PC-9 (cell line): ENCODE results near the gene CRIP2. TPM values are rescaled to one million over a fixed set of nuclear protein-coding genes. Genes with fewer than 3 reads are reported as not detected.
A peak's percentile ranks its signal among the peaks of the same experiment; 100 is the strongest.

Source experiments
- BruUV-seq: library from RNA; stranded (reverse); fragments of 400-500 nt; replicated peaks from 2 replicates; lab custom pipeline; 2021; lab: Mats Ljungman, UMichigan
- CTCF ChIA-PET: fragments of 300-600 bp; sonication (Branson Sonifier 250); formaldehyde crosslinking; loops from one replicate; lab custom pipeline; 2022; ENCODE audit warnings: antibody characterized with exemption; lab: Charles Lee
- POLR2A ChIA-PET: fragments of 300-600 bp; sonication (Branson Sonifier 250); formaldehyde crosslinking; loops from one replicate; lab custom pipeline; 2022; ENCODE audit warnings: antibody characterized with exemption; ENCODE audit not compliant: unreplicated experiment; lab: Charles Lee
- DNase-seq, 2 experiments: peaks; one replicate each; pipeline versions ENCODE4 v3.0.0 to v3.0.0-alpha.2; 2015 to 2022; ENCODE audit warnings: mixed read lengths in 1 of 2
- H2AFZ ChIP-seq: fragments of 200-600 bp; sonication (generic); 2 replicates; pipeline ENCODE4 v1.8.1; 2017; ENCODE audit warnings: antibody characterized with exemption
- H3F3A ChIP-seq: fragments of 200-600 bp; sonication (generic); 2 replicates; pipeline ENCODE4 v1.8.1; 2017; ENCODE audit warnings: antibody characterized with exemption, mild to moderate bottlenecking, low read depth; ENCODE audit not compliant: insufficient read depth
- H3K27ac ChIP-seq: fragments of 200-600 bp; sonication (generic); 2 replicates; pipeline ENCODE4 v1.6.1; 2016; ENCODE audit warnings: mixed run types
- H3K27me3 ChIP-seq: fragments of 200-600 bp; sonication (generic); 2 replicates; pipeline ENCODE4 v1.6.1; 2016; ENCODE audit warnings: low read depth, mixed run types; ENCODE audit not compliant: insufficient read depth
- H3K36me3 ChIP-seq: fragments of 200-600 bp; sonication (generic); 2 replicates; pipeline ENCODE4 v1.6.1; 2016; ENCODE audit warnings: low read depth, mixed run types
- H3K4me1 ChIP-seq: fragments of 200-600 bp; sonication (generic); replicated peaks from 2 replicates; pipeline ENCODE4 v1.6.1; 2016; ENCODE audit warnings: mixed run types; ENCODE audit not compliant: insufficient read depth
- H3K4me2 ChIP-seq: fragments of 200-600 bp; sonication (generic); 2 replicates; pipeline ENCODE4 v1.6.1; 2017; ENCODE audit warnings: mixed run types
- H3K4me3 ChIP-seq: fragments of 200-600 bp; sonication (generic); 2 replicates; pipeline ENCODE4 v1.6.1; 2016; ENCODE audit warnings: mixed run types
- H3K79me2 ChIP-seq: fragments of 200-600 bp; sonication (generic); 2 replicates; pipeline ENCODE4 v1.6.1; 2017; ENCODE audit warnings: low read depth, mixed run types
- H3K9me2 ChIP-seq: fragments of 200-600 bp; sonication (generic); 2 replicates; pipeline ENCODE4 v1.8.1; 2017; ENCODE audit warnings: mild to moderate bottlenecking; ENCODE audit not compliant: insufficient read depth
- H3K9me3 ChIP-seq: fragments of 200-600 bp; sonication (generic); 2 replicates; pipeline ENCODE4 v1.8.1; 2016; ENCODE audit warnings: low read depth; ENCODE audit not compliant: insufficient read depth
- H4K20me1 ChIP-seq: fragments of 200-600 bp; sonication (generic); 2 replicates; pipeline ENCODE4 v1.8.1; 2017; ENCODE audit not compliant: insufficient read depth
- CTCF ChIP-seq: fragments of 200-600 bp; sonication (generic); conservative IDR thresholded peaks from 2 replicates; pipeline ENCODE4 v1.6.1; 2017; ENCODE audit warnings: mixed run types, antibody characterized with exemption, mild to moderate bottlenecking, moderate library complexity
- EZH2 ChIP-seq: fragments of 200-600 bp; sonication (generic); IDR thresholded peaks from 2 replicates; pipeline ENCODE4 v1.8.0; 2017; ENCODE audit warnings: antibody characterized with exemption, low read depth
- intact Hi-C: fragments of 100-400 bp; cut with micrococcal nuclease; formaldehyde crosslinking; loops from one replicate; pipeline ENCODE4 v1.10.0; 2022; ENCODE audit not compliant: unreplicated experiment
- total RNA-seq: library from RNA; stranded (reverse); gene quantifications from 2 replicates; pipeline ENCODE4 v1.2.3, GENCODE V29; 2021

CRIP2 gene
- total RNA-seq, 1 experiment from 2014 or later = 50.2 TPM

- CTCF ChIA-PET = no interaction called here
- intact Hi-C loops = no loop called here
Observed at GRCh38 chr14:105497671-105498429, 23.2 kb downstream of the CRIP2 start.

GRCh38 chr14:105498430-105499255 is 24.0 kb downstream of the CRIP2 start:
- no peaks in the 10 kb centered on the region for H3K4me1 ChIP-seq
- H3K4me2 ChIP-seq = no peak overlapping the region
- no peak overlapping the region for H3K4me3 ChIP-seq
- H3K27me3 ChIP-seq = no peaks in the 10 kb centered on the region
- H2AFZ ChIP-seq = no peak overlapping the region
- no peaks in the 10 kb centered on the region for H3K79me2 ChIP-seq
- no peak for TF ChIP-seq CTCF
- TF ChIP-seq EZH2 = no peak
- CTCF ChIA-PET = no interaction called here
- intact Hi-C loops = no loop called here
- no peaks in the 10 kb centered on the region for H4K20me1 ChIP-seq
- H3K36me3 ChIP-seq = no peaks in the 10 kb centered on the region
- peak in 1 of 2 experiments; percentile 13 for DNase-seq
- H3K27ac ChIP-seq = no peak overlapping the region
- H3K9me2 ChIP-seq = no peaks in the 10 kb centered on the region
- 0 out of 2 replicates have a peak, but pooled peaks cover 3% of the 10 kb centered on the region for H3F3A ChIP-seq
- no peaks in the 10 kb centered on the region for H3K9me3 ChIP-seq
- POLR2A ChIA-PET = no interaction called here
- no TSS peak for BruUV-seq

More at GRCh38 chr14:105497671-105498429, 23.2 kb downstream of the CRIP2 start:
- POLR2A ChIA-PET = interaction anchor here (0.5 kb wide), 1 partner anchor 35 kb away, joined by 3 read pairs; no protein-coding TSS in a partner anchor
- no TSS peak for BruUV-seq
- DNase-seq = peak in 1 of 2 experiments; percentile 22
- no peak overlapping the region for H3K4me3 ChIP-seq
- H3K27me3 ChIP-seq = no peaks in the 10 kb centered on the region
- H3K79me2 ChIP-seq = no peaks in the 10 kb centered on the region
- H3K9me3 ChIP-seq = no peaks in the 10 kb centered on the region
- H4K20me1 ChIP-seq = no peaks in the 10 kb centered on the region
- H3K9me2 ChIP-seq = no peaks in the 10 kb centered on the region
- no peak overlapping the region for H3K4me2 ChIP-seq
- TF ChIP-seq CTCF = no peak
- no peak for TF ChIP-seq EZH2
- no peaks in the 10 kb centered on the region for H3K4me1 ChIP-seq
- H3K36me3 ChIP-seq = no peaks in the 10 kb centered on the region
- no peak overlapping the region for H3K27ac ChIP-seq
- 0 out of 2 replicates have a peak, but pooled peaks cover 3% of the 10 kb centered on the region for H3F3A ChIP-seq
- no peak overlapping the region for H2AFZ ChIP-seq

GRCh38 chr14:105499256-105500035 is 24.8 kb downstream of the CRIP2 start:
- no peaks in the 10 kb centered on the region for H4K20me1 ChIP-seq
- H2AFZ ChIP-seq = no peak overlapping the region
- H3K27me3 ChIP-seq = no peaks in the 10 kb centered on the region
- intact Hi-C loops = no loop called here
- no peak overlapping the region for H3K4me2 ChIP-seq
- H3F3A ChIP-seq = 0 out of 2 replicates have a peak, but pooled peaks cover 3% of the 10 kb centered on the region
- DNase-seq = no peak
- H3K9me3 ChIP-seq = no peaks in the 10 kb centered on the region
- H3K4me1 ChIP-seq = no peaks in the 10 kb centered on the region
- H3K4me3 ChIP-seq = no peak overlapping the region
- ChIA-PET POLR2A (no interaction called here), CTCF (no interaction called here)
- no peaks in the 10 kb centered on the region for H3K36me3 ChIP-seq
- no peaks in the 10 kb centered on the region for H3K79me2 ChIP-seq
- no peak overlapping the region for H3K27ac ChIP-seq
- BruUV-seq = no TSS peak
- TF ChIP-seq EZH2 = no peak
- TF ChIP-seq CTCF = no peak
- H3K9me2 ChIP-seq = no peaks in the 10 kb centered on the region
